Measurements from ENCODE around the gene FNDC5. TPM values are rescaled to one million over a fixed set of nuclear protein-coding genes. Genes with fewer than 3 reads are reported as not detected.

The FNDC5 gene
- total and polyA plus RNA-seq, 9 of the 15 experiments (the other 6 are each of a cell fraction or from before 2014, with no cell fraction given): 0.06 to 2.1 (median 0.22) TPM

DNA sequence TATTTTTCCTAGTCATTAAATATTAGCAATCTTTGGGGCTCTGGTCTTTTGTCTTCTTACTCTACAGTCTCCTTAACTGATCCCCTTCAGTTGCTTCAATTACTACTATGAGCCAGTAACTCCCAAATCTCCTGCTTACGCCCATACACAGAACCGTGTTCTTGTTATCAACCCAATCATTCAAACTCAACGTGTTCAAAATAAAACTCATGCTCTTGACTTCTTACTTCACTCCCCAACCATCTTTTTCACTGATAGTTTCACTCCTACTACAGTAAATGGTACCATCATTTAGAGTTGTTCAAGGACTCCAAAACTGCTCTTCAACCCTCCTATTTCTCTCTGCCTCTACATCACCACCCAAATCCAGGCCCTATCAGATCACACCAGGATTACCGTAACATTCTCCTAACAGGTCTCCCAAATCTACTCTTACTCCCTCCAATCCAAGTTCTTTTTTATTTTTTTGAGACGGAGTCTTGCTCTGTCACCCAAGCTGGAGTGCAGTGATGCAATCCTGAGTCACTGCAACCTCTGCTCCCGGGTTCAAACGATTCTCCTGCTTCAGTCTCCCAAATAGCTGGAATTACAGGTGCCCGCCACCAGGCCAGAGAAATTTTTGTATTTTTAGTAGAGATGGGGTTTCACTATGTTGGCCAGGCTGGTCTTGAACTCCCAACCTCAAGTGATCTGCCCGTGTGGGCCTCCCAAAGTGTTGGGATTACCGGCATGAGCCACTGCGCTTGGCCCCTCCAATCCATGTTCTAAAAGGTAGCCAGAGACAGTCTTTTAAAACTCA is 56.6 kb downstream of the FNDC5 start (continued):
- TF ChIP-seq ZNF830 (CRISPR knock-in tag; IDR thresholded peaks at IDR 0.05) (0 out of 2 replicates have a peak, but pooled peaks have one; percentile 23), ZNF316 (IDR thresholded peaks at IDR 0.05) (peak; percentile 61; the same call in 1 of the 2 replicates), ZNF584 (CRISPR knock-in tag; IDR thresholded peaks at IDR 0.05; ENCODE audit: low read depth) (peak; percentile 77), CEBPG (CRISPR knock-in tag; IDR thresholded peaks at IDR 0.05) (peak; percentile 99), CEBPG (tag; conservative IDR thresholded peaks at IDR 0.05 in 1 of 2, IDR thresholded peaks at IDR 0.05 in 1 of 2) (peak; percentile 98), ZNF778 (CRISPR knock-in tag; IDR thresholded peaks at IDR 0.05) (no peak), DNMT1 (IDR thresholded peaks at IDR 0.05) (0 out of 2 replicates have a peak, but pooled peaks have one; percentile 77), ZNF23 (CRISPR knock-in tag; IDR thresholded peaks at IDR 0.05) (no peak), NCOR1 (IDR thresholded peaks at IDR 0.05) (no peak), RBM34 (IDR thresholded peaks at IDR 0.05; ENCODE audit: borderline replicate concordance, insufficient read depth, low read length) (no peak), BCL6 (CRISPR knock-in tag; IDR thresholded peaks at IDR 0.05) (no peak), HDAC2 (IDR thresholded peaks at IDR 0.05) (peak; percentile 64; the same call in 1 of the 2 replicates), TARDBP (IDR thresholded peaks at IDR 0.05) (no peak), MEIS2 (IDR thresholded peaks at IDR 0.05; ENCODE audit: partially characterized antibody) (no peak)
- TF ChIP-seq, protein P1, sequence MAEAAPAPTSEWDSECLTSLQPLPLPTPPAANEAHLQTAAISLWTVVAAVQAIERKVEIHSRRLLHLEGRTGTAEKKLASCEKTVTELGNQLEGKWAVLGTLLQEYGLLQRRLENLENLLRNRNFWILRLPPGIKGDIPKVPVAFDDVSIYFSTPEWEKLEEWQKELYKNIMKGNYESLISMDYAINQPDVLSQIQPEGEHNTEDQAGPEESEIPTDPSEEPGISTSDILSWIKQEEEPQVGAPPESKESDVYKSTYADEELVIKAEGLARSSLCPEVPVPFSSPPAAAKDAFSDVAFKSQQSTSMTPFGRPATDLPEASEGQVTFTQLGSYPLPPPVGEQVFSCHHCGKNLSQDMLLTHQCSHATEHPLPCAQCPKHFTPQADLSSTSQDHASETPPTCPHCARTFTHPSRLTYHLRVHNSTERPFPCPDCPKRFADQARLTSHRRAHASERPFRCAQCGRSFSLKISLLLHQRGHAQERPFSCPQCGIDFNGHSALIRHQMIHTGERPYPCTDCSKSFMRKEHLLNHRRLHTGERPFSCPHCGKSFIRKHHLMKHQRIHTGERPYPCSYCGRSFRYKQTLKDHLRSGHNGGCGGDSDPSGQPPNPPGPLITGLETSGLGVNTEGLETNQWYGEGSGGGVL (CRISPR knock-in tag; IDR thresholded peaks at IDR 0.05): no peak
- TF ChIP-seq, protein P2, sequence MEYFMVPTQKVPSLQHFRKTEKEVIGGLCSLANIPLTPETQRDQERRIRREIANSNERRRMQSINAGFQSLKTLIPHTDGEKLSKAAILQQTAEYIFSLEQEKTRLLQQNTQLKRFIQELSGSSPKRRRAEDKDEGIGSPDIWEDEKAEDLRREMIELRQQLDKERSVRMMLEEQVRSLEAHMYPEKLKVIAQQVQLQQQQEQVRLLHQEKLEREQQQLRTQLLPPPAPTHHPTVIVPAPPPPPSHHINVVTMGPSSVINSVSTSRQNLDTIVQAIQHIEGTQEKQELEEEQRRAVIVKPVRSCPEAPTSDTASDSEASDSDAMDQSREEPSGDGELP (CRISPR knock-in tag; IDR thresholded peaks at IDR 0.05; ENCODE audit: borderline replicate concordance): no peak
- TF ChIP-seq, protein P3, sequence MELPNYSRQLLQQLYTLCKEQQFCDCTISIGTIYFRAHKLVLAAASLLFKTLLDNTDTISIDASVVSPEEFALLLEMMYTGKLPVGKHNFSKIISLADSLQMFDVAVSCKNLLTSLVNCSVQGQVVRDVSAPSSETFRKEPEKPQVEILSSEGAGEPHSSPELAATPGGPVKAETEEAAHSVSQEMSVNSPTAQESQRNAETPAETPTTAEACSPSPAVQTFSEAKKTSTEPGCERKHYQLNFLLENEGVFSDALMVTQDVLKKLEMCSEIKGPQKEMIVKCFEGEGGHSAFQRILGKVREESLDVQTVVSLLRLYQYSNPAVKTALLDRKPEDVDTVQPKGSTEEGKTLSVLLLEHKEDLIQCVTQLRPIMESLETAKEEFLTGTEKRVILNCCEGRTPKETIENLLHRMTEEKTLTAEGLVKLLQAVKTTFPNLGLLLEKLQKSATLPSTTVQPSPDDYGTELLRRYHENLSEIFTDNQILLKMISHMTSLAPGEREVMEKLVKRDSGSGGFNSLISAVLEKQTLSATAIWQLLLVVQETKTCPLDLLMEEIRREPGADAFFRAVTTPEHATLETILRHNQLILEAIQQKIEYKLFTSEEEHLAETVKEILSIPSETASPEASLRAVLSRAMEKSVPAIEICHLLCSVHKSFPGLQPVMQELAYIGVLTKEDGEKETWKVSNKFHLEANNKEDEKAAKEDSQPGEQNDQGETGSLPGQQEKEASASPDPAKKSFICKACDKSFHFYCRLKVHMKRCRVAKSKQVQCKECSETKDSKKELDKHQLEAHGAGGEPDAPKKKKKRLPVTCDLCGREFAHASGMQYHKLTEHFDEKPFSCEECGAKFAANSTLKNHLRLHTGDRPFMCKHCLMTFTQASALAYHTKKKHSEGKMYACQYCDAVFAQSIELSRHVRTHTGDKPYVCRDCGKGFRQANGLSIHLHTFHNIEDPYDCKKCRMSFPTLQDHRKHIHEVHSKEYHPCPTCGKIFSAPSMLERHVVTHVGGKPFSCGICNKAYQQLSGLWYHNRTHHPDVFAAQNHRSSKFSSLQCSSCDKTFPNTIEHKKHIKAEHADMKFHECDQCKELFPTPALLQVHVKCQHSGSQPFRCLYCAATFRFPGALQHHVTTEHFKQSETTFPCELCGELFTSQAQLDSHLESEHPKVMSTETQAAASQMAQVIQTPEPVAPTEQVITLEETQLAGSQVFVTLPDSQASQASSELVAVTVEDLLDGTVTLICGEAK (IDR thresholded peaks at IDR 0.05): peak; percentile 70
- TF ChIP-seq, protein P3 (CRISPR knock-in tag; IDR thresholded peaks at IDR 0.05): no peak

Data from K562 (cell line).